MM.1S (cell line): ENCODE data around the gene OGFOD3.

ENCODE experiments used
- DNase-seq: peaks from one replicate; pipeline ENCODE4 v3.0.0-alpha.2; 2015
- H2AFZ ChIP-seq: fragments of 300-600 bp; sonication (generic); 2 replicates; pipeline ENCODE4 v1.6.0; 2016; ENCODE audit warnings: antibody characterized with exemption, low read length
- H3F3A ChIP-seq: fragments of 300-600 bp; sonication (generic); 2 replicates; pipeline ENCODE4 v1.6.1; 2016; ENCODE audit warnings: mild to moderate bottlenecking, antibody characterized with exemption, low read length, moderate library complexity, mixed read lengths; ENCODE audit not compliant: insufficient read depth
- H3K27ac ChIP-seq: fragments of 300-600 bp; sonication (generic); 2 replicates; pipeline ENCODE4 v1.5.1; 2016; ENCODE audit warnings: mild to moderate bottlenecking, low read length
- H3K27me3 ChIP-seq: fragments of 300-600 bp; sonication (generic); replicated peaks from 2 replicates; pipeline ENCODE4 v1.6.0; 2016; ENCODE audit warnings: low read length; ENCODE audit not compliant: insufficient read depth
- H3K36me3 ChIP-seq: fragments of 300-600 bp; sonication (generic); replicated peaks from 2 replicates; pipeline ENCODE4 v1.6.1; 2016; ENCODE audit warnings: mild to moderate bottlenecking, low read length, mixed read lengths; ENCODE audit not compliant: insufficient read depth
- H3K4me1 ChIP-seq: fragments of 300-600 bp; sonication (generic); 2 replicates; pipeline ENCODE4 v1.6.1; 2016; ENCODE audit warnings: low read length, mixed read lengths
- H3K4me2 ChIP-seq: fragments of 300-600 bp; sonication (generic); 2 replicates; pipeline ENCODE4 v1.6.0; 2016; ENCODE audit warnings: low read depth, low read length
- H3K4me3 ChIP-seq: fragments of 300-600 bp; sonication (generic); 2 replicates; pipeline ENCODE4 v1.5.1; 2016; ENCODE audit warnings: low read length, mixed read lengths
- H3K79me2 ChIP-seq: fragments of 300-600 bp; sonication (generic); 2 replicates; pipeline ENCODE4 v1.6.1; 2016; ENCODE audit warnings: mixed run types, low read length, mixed read lengths
- H3K9ac ChIP-seq: fragments of 300-600 bp; sonication (generic); 2 replicates; pipeline ENCODE4 v1.6.1; 2016; ENCODE audit warnings: low read length, mixed read lengths
- H3K9me2 ChIP-seq: fragments of 300-600 bp; sonication (generic); replicated peaks from 2 replicates; pipeline ENCODE4 v1.6.1; 2016; ENCODE audit warnings: mild to moderate bottlenecking, low read length, mixed read lengths; ENCODE audit not compliant: insufficient read depth
- H3K9me3 ChIP-seq: fragments of 300-600 bp; sonication (generic); replicated peaks from 2 replicates; pipeline ENCODE4 v1.6.1; 2016; ENCODE audit warnings: mild to moderate bottlenecking, low read length, mixed read lengths; ENCODE audit not compliant: insufficient read depth
- H4K20me1 ChIP-seq: fragments of 300-600 bp; sonication (generic); 2 replicates; pipeline ENCODE4 v1.6.1; 2016; ENCODE audit warnings: mild to moderate bottlenecking, low read length, moderate library complexity, mixed read lengths; ENCODE audit not compliant: insufficient read depth
- EZH2 ChIP-seq: fragments of 300-600 bp; sonication (generic); optimal IDR thresholded peaks from 2 replicates; pipeline ENCODE3; 2017; ENCODE audit warnings: low read depth, mild to moderate bottlenecking, antibody characterized with exemption, low read length, mixed read lengths
- EZH2phosphoT487 ChIP-seq: fragments of 300-600 bp; sonication (generic); IDR thresholded peaks from 2 replicates; pipeline ENCODE4 v1.6.1; 2018; ENCODE audit warnings: antibody characterized with exemption, low read length
- TF ChIP-seq, protein P1 (sequence below): fragments of 300-600 bp; sonication (generic); IDR thresholded peaks from 2 replicates; pipeline ENCODE4 v1.5.1; 2016; ENCODE audit warnings: antibody characterized with exemption, low read length, mixed read lengths

OGFOD3 gene

GRCh38 chr17:82397449-82398335 is 20.7 kb downstream of the OGFOD3 start:
- TF ChIP-seq, protein P1, sequence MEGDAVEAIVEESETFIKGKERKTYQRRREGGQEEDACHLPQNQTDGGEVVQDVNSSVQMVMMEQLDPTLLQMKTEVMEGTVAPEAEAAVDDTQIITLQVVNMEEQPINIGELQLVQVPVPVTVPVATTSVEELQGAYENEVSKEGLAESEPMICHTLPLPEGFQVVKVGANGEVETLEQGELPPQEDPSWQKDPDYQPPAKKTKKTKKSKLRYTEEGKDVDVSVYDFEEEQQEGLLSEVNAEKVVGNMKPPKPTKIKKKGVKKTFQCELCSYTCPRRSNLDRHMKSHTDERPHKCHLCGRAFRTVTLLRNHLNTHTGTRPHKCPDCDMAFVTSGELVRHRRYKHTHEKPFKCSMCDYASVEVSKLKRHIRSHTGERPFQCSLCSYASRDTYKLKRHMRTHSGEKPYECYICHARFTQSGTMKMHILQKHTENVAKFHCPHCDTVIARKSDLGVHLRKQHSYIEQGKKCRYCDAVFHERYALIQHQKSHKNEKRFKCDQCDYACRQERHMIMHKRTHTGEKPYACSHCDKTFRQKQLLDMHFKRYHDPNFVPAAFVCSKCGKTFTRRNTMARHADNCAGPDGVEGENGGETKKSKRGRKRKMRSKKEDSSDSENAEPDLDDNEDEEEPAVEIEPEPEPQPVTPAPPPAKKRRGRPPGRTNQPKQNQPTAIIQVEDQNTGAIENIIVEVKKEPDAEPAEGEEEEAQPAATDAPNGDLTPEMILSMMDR: no peak
- TF ChIP-seq EZH2phosphoT487: no peak
- no peak for TF ChIP-seq EZH2
- Histone ChIP-seq H3K9me3 (no peaks in the 10 kb centered on the region), H3K9me2 (no peaks in the 10 kb centered on the region), H3K9ac (no peak overlapping the region), H3K79me2 (no peaks in the 10 kb centered on the region), H2AFZ (no peak overlapping the region), H3K27me3 (no peaks in the 10 kb centered on the region), H3K36me3 (no peaks in the 10 kb centered on the region), H3K27ac (no peak overlapping the region), H3K4me2 (no peak overlapping the region), H4K20me1 (no peaks in the 10 kb centered on the region), H3K4me1 (peaks cover 17% of the 10 kb centered on the region), H3K4me3 (no peak overlapping the region), H3F3A (peaks cover 6% of the 10 kb centered on the region)
- DNase-seq: no peak

- no peak for DNase-seq
Measured at GRCh38 chr17:82396601-82397435, 21.6 kb downstream of the OGFOD3 start.

GRCh38 chr17:82394278-82394677 is 24.1 kb downstream of the OGFOD3 start:
- H3K36me3 ChIP-seq: no peaks in the 10 kb centered on the region
- TF ChIP-seq EZH2 (no peak), EZH2phosphoT487 (no peak)
- TF ChIP-seq, protein P1: no peak

More at GRCh38 chr17:82396601-82397435, 21.6 kb downstream of the OGFOD3 start:
- Histone ChIP-seq H3F3A (peaks cover 6% of the 10 kb centered on the region; the same call in 1 of the 2 replicates), H3K36me3 (no peaks in the 10 kb centered on the region), H4K20me1 (no peaks in the 10 kb centered on the region), H3K4me1 (peaks cover 11% of the 10 kb centered on the region), H3K9ac (no peak overlapping the region), H3K4me3 (no peak overlapping the region), H3K9me3 (no peaks in the 10 kb centered on the region), H3K9me2 (no peaks in the 10 kb centered on the region), H3K4me2 (no peak overlapping the region), H3K79me2 (no peaks in the 10 kb centered on the region), H2AFZ (no peak overlapping the region), H3K27ac (no peak overlapping the region), H3K27me3 (no peaks in the 10 kb centered on the region)
- TF ChIP-seq EZH2 (no peak), EZH2phosphoT487 (no peak)
- TF ChIP-seq, protein P1: no peak

More at GRCh38 chr17:82394278-82394677, 24.1 kb downstream of the OGFOD3 start:
- Histone ChIP-seq H3K4me1 (no peaks in the 10 kb centered on the region), H3K4me2 (no peak overlapping the region), H3K27ac (no peak overlapping the region), H3K9ac (no peak overlapping the region), H3K27me3 (no peaks in the 10 kb centered on the region), H3K9me3 (no peaks in the 10 kb centered on the region), H3K79me2 (no peaks in the 10 kb centered on the region), H4K20me1 (no peaks in the 10 kb centered on the region), H3K4me3 (no peak overlapping the region), H3K9me2 (no peaks in the 10 kb centered on the region), H2AFZ (no peak overlapping the region), H3F3A (no peaks in the 10 kb centered on the region)
- DNase-seq: no peak
